GDM1 (cell line): ENCODE measurements around the gene ITGA11.
A peak's percentile ranks its signal among the peaks of the same experiment; 100 is the strongest.

Source experiments
- DNase-seq: peaks from one replicate; lab custom pipeline; 2025; lab: John Stamatoyannopoulos, UW

ITGA11 gene

DNA sequence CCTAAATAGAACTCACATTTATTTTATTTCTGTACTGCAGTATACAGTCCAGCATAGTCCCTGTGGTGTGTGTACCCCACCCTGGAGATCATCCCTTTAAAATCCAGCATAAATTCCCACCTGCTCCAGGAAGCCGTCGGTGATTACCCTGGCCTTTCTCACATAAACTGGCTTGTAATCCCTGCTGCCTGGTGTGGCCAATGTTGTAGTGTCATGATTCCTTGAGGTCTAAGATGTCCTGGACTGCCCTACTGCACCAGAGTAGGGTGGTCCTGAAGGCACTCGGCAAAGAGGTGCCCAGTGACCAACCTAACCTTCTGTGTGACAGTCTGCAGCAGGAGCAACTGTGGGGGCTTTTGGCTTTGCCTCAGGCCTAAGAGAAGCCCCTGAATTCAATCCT, 58.9 kb downstream of the ITGA11 start:
- no peak for DNase-seq

DNA sequence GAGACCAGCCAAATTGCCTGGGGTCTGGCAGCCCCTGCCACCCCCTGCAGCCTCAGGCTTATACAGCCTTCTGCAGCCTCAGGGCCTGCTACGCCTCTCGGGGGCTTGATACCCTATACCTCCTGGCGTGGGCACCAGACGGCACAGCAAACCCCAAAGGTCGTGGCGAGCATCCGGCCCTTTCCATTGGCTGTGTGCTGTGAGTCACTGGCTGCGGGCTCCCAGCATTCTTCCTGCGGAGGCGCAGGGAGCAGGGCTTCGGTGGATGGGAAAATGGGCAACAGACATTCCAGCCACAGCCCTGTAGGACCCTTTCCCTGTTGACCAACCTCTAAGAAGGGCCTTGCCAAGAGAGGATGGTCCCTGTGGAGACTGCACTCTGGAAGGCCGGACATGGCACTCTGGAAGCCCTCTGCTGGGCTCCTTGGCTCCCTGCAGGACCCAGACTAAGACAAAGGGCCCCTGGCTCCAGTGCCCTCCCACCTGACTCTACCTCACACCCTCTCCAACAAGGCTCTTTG, 59.6 kb downstream of the ITGA11 start:
- DNase-seq, result no peak

DNA sequence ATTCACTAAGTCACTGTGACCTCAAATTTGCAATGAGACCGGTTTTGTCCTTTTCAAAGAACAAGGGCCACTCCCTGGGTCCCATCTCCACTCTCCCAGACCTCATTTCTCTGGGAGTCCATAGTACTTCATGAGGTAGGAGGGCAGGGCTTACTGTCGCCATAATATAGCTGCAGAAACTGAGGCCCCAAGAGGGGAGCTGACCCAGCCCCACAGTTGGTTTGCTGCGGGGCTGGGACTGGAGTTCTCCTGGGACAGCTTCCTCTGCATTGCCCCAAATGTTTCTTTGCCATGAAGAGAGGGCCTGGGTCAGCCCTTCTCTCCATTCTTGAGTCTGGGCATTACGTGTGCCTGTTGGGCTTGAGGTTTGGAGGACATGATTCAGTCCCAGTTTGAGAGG, 60.1 kb downstream of the ITGA11 start:
- DNase-seq, result no peak

DNA sequence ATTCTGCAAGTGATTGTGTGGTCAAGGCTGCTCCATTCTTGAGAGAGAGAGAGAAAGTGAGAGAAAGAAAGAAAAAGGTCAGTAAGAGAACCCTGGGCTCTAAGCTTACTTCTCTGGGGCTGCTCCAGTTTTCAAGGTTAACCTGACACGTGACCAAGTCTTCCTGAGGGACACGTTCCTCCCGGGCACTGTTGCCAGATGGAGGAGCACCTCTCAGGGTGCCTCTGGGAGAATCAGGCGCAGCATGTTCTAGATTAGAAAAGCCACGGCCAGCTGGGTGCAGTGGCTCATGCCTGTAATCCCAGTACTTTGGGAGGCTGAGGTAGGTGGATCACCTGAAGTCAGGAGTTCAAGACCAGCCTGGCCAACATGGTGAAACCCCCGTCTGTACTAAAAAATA, 60.8 kb downstream of the ITGA11 start:
- no peak for DNase-seq

DNA sequence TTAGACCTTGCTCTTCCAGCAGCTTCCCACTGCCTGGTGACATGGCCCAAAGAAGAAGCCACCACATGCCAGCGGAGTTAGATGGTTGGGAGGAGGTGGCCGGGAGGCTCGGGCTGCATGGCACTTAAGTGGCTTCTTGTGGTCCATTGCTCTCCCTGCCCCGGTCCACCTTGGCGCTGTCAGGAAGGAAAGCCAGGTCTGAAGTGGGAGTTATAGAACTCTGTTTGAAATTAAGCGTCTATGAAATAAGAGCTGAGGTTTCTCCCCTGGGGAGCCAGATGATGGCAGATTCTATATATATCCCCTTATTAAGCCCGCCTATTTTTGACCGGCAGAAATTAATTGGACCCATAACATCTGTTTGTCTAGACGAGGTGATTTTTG, 61.2 kb downstream of the ITGA11 start:
- DNase-seq, result no peak

DNA sequence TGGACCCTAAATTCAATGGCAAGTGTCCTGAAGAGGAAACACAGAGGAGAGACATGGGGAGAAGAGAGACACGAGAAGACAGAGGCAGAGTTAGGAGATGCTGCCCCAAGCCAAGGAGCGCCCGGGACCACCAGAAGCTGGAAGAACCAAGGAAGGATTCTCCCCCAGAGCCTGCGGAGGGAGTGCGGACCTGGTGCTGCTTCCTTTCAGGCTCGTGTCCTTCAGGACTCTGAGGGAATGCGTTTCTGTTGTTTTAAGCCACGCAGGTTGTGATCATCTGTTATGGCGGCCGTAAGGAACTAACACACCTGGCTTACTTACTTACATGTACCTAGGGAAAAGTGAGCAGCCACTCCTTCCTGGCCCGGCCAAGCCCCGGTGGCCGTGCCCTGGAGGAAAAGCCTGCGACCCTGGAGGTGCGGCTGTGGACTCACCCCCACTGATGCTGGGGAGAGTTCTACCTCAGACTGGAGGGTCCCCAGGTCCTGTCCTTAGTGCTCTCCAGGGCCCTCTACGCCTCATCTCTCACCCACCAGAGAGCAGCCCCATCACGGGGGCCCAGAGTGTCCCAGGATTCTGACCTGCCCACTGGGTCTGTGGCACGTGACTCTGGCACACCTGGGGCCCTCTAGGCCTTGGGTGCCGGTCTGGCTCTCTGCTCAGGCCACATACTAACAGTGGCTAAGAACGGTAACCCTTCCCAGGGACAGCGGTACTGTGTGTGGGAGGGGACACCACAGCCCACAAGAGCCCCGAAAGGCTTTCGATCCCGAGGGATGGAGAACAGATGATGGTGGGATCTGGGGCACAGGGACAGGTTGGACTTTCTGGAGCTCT, 61.8 kb downstream of the ITGA11 start:
- no peak for DNase-seq

DNA sequence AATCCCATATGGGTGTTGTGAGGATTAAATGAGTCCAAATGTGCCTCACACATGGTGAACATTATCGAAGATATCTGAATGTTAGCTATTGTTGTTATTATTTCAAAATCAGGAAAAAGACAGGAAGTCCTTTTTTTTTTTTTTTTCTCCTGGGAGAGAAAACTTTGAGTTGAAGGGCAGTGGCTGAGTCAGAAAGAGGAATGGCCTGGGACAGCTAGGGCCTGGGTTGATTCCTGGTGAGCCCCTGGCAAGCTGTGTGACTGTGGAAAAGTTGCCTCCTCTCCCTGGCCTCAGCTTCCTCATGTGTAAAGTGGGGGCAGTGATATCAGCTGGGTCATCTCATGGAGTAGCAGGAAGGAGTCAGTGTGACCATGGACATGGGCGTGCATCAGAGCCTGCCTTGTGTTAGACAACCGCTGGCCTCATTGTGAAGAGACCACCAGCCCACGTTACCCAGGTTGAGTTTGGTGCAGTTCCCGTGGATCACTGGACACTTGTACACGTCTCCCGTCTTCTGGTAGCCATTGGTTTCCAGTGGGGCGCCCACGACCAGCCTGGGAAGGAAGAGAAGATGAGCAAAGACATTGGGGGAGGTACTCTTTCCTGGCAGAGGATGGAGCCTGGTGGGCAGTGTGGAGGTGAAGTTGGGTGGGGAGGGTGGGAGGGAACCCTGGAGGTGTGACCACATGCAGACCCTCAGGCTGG, 63.1 kb downstream of the ITGA11 start:
- DNase-seq, result no peak

DNA sequence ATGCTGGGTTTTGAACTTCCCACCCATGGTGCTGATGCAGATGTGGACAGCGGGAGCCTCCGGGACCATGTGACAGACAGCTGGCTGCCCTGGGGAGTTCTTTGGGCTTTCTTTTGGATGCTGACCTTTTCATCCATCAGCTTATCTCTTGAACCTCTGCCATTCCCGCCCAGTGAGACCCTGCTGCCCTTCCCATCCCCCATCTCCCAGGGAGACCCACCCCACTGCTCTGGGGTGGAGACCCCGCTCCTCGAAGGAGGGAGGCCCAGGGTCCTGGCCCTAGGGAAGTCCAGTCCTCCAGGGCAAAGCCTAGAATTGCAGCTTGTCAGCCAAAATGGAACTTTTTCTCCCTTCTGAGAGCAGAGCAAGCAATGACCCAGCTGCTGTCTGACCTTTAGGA, 64.0 kb downstream of the ITGA11 start:
- no peak for DNase-seq

DNA sequence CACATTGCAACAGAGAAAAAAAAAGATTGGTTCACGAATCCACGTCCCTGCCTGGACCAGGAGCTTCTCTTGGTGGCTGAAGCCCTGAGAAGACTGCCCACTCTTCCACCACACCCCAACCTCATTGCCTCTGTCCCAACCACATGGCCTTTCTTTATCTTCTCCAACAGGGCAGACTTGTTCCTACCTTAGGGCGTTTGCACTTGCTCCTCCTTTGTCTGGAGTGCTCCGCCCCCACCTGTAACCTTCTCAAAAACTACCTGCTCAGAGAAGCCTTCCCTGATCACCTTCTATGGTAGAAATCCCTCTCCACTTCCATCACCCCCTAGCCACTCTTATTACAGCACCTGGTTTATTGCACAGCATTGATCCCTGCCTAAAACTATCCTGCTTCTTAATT, 64.7 kb downstream of the ITGA11 start:
- DNase-seq, result no peak

DNA sequence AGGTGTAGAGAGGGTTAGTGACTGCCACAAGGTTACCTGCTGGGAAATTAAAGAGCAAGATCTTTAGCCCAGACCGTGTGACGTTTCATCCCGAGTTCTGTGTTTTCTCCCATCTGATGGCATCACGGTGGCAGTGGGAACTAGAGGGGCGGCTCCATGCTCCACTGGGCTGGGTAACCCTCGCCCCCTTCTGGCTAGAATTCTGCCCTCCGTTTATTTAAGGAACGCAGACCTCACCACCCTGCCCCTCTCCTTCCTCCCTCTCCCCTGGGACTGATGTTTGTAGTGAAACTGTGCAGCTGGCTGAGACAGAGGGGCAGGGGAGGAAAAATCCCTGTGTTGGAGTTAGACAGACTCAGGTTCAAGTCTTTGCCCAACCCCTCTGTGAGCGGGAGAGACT, 65.6 kb downstream of the ITGA11 start:
- DNase-seq, result no peak

DNA sequence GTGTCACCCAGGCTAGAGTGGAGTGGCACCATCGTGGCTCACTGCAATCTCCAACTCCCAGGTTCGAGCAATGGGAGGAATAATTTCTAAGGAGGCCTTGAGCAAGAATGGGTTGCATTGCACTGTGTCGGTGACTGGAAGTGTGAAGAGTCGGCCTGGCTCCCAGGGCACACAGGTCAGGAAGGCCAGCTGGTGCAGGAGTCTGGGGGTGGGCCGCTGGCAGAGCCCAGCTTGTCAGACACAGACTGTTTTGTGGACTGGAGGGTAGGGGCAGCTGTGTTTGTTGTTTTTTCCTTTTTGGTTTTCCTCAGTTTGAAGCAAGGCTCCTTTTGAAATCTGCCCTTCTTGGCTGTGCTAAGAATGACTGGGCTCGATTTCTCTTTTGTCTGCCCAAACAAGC, 66.2 kb downstream of the ITGA11 start:
- DNase-seq, result no peak

DNA sequence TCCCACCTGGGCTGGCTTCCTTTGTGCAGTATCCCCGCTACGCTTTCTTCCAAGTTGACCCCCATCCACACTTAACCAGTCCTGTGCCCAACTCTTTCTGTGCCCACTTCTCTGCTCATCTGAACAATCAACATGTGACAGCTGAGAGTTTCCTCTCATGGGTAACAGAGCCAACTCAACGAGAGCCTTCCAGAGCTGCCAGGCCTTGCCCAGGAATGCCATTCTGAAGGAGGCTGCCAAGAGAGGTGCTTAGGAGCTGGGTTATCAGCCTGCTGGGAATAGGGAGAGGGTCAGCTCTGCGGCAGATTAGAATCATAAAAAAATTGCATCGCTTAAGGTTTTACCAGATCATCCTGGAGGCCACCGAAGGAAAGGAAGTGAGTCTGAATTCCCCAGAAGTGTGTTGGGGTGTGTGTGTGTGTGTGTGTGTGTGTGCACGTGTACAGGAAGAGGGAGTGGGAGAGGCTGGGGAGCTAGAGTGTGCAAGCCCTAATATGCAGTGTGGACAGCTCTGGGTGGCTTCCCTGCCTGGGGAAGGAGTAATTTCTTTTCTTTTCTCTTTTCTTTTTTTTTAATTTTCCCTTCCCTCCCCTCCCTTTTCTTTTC, 66.7 kb downstream of the ITGA11 start:
- DNase-seq, result peak; percentile 45

DNA sequence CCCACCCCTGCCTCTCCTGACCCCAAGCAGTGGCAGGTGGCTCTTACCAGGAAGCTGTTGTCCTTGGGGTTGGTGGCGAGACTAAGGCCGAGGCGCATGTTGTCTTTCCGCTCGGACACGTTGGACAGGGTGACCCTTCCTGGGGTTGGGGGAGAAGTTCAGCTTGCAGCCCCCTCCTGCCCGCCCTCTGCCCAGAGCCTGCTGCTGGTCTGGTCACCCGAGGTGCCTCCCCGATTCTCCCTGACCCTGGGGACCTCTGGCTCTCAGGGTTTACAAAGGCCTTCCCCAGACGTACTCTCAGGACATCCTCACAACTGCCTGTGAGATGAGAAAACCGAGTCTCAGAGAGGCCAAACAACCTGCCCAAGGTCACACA, 67.3 kb downstream of the ITGA11 start:
- DNase-seq, result no peak

DNA sequence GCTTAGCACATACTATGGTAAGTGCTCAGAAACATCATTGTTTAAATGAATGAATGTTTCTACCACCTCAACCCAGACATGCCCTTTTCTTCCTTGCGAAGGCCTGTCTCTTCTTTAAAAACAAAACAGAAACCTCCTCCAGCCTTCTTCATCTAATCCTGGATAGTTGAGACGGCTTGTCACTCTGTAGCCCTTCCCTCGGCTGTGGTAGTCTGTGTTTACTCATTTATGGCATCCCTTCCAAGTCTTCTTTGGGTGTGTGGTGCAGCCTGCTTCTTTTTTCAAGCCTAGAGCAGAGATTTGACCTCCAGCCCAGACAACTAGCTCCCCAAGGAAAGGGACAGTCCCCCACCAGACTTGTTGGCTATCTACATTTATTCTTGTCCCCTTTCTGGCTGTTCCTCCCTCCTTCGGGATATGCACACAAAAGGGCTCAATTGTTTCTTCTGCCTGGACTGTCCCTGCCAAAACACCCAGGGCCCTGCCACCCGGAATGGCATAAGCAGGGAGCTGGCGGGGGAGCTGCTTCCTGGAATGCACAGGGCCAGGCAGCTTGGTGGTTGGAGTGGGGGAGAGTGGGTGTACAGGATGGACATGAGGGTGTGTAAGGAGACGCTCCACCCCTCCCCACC, 67.8 kb downstream of the ITGA11 start:
- DNase-seq, result no peak

DNA sequence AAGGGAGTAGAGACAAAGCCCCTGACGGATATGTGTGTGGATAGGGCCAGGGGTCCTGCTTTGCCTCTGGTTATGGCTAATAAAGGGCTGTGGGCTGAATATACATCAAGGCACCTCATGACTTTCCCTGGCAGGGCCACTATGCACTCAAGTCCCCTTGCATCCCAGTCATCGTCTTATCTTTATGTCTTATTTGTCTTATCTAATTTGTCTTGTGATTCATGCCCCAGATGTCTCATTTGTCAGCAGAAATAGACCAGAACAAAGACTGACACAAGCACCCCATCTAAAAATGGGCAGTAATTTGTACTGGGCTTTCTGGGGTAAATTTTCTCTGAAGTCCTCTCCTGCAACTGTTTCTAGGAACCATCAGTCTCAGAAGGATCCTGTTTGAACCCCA, 68.6 kb downstream of the ITGA11 start:
- DNase-seq, result no peak

DNA sequence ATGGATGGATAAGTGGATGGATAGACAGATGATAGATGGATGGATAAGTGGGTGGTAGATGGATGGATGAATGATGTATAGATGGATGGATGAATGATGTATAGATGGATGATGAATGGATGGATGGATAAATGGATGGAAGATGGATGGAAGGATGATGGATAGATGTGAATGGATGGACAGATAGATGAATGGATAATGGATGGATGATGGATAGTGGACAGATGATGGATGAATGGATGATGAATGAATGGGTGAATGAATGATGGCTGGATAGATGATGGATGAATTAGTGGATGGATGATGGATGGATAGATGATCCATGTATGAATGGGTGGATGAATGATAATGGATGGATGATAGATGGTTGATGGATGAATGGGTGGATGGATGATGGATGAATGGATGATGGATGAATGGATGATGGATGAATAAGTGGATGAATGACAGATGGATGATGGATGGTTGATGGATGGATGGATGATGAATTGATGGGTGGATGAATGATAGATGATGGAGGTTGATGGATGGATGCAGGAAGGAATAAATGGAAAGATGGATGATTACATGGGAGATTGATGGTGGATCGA, 69.3 kb downstream of the ITGA11 start:
- no peak for DNase-seq

DNA sequence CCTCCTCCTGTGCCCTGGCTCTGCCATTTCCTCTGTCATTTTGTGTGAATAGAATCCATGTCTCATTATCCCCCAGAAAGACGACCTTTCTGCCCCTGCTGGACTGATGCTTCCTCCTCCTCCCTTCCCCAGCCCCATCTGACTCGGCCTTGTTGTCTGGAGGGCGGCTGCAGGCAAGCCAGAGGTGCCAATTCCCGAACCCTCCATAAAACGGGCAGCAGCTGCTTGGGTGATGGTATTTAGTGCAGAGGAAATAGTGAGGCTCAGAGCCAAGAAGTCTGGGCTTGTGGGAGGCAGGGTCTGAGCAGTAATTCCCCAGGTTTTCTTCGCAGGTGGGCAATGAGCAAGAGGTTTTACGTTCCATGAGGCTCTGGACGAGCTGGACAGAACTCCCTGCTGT, 71.2 kb downstream of the ITGA11 start:
- DNase-seq, result no peak

DNA sequence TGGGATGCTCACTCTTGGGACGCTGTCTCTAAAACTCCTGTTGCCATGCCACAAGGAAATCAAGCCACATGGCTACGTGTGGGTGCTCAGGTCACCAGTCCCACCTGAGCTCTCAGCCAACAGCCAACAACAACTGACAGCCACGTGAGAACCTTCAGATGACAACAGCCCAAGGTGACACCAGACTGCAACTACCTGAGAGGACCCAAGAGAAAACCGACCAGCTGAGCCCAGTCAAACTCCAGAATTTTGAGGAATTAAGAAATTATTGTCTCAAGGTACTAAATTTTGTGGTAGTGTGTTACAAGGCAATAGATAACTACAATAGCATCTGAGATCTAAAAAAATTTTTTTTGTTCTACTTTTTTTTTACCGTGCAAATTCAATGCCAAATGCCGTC, 75.2 kb downstream of the ITGA11 start:
- no peak for DNase-seq

DNA sequence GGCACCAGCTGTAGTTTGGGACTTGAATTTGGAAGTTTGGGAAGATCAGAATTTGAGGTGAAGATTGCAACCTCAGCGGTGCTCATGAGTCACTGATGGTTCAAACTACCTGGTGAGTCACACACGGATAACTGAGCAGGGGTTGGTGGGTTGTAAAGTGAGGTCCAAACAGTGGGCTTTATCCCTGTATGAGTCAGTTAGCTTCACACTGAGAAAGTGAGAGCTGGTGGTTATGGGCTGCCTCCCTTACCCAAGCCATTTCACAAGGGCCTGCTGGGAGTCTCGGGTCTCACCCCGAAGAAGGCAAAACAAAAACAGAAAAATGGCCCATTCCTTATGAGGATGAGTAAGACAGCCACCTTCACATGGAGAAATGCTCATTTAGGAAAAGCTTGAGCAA, 77.0 kb downstream of the ITGA11 start:
- no peak for DNase-seq

DNA sequence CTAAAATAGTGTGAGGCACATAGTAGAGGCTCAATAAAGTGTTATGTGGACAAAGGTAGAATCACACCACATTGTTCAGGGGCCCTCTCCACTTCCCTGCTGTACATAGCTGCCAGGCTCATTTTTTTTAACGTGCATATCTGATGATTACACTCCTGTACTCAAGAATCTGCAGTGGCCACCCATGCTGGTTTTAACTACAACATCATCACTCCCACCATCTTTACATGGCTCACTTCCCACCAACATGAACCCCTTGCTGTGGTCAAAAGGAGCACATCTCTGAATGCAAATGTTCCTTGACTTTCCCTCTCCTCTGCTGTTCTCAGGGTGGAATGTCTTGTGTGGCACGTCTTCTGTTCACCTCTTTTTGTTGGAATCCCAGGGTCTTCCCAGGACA, 77.7 kb downstream of the ITGA11 start:
- no peak for DNase-seq

DNA sequence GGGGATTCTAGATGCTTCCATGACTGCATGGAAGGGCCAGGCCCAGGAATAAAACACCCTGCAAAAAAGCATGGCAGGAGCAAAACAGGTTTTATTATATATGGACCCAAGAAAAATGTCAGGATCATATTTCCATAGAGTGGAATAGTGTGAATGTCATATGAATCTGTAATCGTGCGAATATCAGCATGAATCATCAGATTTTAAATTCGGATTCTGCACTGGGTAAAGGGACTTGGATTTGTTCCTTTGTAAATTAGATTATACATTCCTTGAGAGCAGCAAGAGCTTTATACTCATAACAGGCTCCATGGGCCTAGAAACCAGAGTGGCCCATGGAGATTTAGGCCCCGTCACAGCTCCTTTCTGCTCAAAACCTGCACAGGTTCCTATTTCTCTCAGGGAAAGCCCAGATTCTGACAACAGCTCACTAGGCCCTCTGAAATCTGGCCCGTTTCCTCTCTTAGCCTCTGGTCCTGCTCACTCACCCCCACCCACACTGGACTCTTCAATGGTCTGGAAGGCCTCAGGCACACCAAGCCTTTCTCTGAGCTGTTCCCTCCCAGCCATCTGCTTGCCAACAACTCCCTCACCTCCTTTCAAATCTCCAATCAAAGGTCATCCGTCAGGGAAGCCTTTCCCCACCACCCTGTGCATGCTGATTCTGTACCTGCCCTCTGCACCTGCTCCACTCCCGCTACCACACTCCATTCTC, 78.4 kb downstream of the ITGA11 start:
- DNase-seq, result no peak
